ENCODE results near the gene HOXD4. TPM values are rescaled to one million over a fixed set of nuclear protein-coding genes. Genes with fewer than 3 reads are reported as not detected.

The HOXD4 gene
- total RNA-seq, 1 donor from 2014 or later = 1.5 TPM

DNA sequence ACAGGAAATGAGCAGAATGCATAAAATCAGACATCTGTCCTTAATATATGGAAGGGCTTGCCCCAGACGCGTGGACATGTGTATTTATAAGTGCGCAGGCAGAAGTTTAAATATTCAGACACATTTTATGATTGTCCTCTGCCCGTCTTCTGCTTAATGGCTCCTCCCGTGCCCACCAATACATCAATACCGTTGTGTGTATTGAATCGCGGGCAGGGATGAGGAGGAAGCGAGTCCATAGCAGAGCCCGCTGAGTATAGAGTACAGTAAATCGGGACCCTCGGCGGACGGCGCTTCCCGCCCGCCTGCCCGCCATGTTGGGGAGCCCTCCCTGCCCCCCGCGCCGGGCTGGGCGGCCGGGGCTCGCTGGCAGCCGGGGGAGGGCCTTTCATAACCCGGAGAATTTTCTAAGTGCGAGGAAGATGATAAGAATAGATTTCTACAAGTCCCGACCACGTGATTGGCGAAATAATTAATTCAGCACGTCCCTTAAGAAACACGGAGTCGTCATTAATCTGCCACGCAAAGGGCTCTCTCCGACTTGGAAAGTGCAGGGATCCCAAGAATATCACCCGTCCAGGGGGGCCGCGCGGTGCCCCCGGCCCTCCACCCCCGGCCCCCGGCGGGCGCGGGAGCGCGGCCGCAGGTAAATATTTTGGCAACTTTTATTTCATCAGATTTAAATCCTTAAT, 5.6 kb downstream of the HOXD4 start, which contains the start of gene HOXD3:
TSS of gene HOXD3 (plus strand) at position 501 of the 692 bp plus-strand sequence. CDS start 11,808 bp downstream, outside the sequence.
- DNase-seq = no peak

DNA sequence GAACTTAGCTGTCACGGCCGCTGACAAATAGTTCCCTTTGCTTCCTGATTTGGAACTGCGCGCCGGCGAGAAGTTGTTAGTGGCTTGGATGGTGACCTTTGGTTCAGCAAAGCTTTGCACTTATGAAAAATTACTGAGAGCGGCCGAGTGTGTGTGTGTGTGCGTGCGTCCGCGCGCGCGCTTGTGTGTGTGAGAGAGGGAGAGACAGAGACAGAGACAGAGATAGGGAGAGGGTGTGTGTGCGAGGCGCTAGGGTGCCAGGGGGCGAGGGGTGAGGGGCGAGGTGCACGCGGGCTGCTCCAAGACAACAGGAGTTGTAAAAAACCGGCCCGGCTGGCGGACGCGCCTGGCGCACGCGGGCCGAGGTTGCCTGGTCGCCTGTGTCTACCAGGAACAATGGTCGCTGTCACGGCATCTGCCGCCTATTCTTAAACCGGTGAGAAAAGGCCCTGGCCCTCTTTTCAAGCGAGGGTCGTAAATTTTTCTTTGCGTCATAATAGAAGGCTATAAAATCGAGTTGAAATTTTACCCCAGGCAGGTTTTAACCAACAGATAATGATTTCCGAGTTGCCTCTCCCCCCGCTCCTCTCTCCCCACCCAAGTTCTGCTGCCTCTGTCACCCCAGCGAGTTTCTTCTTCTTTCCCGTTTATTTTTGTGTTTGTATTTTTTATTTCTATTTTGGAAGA, 6.3 kb downstream of the HOXD4 start:
- no peak for DNase-seq

DNA sequence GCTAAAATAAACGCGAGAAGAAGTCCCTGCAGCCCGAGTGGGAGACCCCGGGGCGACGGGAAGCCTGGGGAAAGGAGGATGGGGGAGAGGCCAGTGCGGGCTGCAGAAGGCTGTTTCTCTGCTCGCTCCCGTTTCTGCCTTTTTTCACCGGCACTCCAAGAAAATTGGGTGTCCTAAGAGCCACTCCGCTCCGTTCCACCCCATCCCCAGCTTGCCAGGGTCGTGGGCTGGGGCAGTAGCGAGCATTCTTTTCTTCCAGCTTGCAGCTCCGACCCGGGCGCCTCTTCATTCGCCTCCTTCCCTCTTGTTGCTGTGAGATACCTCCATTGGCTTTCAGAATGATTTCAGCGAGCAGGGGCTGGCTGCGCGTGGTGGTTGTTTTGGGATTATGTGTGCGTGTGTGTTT, 6.8 kb downstream of the HOXD4 start:
- DNase-seq = no peak

DNA sequence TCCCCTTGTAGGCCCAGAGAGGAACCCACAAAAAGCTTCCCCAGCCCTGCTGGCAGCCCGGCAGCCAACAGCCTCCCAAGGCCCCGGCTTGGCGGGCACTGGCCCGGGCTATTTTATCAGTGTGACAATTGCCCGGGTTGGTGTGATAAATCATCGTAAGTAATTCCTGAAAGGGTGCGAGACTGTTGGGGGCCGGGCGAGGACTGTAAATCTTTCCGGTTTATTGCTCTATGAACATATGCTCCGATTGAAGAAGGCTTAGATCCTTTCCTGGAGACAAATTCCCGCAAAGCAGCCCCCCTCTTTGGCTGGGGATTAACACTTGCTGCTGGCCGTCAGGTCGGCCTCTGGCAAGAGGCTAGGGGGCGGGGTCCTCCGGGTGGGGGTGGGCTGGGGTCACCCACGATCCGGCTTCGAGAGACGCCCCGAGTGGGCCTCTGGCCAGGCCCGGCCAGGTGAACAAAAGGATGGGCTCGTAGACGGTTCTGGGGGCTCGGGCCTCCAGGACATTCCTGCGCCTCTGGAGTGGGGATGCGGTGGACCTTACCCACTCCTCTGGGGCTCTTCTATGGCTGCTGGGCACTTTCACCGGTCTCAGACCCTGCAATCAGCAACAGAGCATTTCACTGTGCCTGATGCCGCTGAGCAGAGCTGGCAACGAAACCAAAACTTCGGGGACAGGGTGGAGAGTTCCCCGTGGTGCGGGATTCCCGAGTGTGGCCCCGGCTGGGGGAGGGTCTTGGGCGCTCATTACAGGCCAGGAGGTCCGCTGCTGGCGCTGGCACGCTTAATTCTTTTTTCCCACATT, 7.7 kb downstream of the HOXD4 start:
- no peak for DNase-seq

DNA sequence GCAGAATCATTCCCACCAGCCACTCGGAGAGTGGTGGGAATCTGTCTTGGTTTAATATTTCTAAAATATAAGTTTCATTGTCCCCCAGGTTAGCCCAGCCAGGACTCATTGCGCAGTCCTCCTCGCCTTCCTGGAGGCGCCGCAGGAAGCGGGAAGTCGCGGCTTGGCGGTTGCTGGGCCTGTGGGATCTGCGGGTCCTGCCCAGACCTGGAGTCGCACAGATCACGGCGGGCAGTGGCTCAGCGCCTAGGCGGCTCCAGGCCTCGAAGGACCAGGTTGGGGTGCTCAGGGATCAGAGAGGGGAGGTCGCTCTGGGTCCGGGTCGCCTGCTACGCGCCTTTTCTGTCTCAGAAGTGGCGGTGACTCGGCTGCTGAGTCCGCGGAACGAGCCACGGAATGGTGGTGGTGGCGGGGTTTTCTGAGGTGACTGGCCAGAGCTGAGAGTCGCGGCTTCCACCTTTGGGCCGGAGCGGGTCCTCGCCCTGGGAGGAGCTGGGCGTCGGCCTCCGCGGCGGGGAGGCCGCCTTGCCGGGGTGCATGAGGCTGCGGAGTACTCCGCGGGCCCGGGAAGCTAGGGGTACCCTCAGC, 8.4 kb downstream of the HOXD4 start:
- DNase-seq = no peak

DNA sequence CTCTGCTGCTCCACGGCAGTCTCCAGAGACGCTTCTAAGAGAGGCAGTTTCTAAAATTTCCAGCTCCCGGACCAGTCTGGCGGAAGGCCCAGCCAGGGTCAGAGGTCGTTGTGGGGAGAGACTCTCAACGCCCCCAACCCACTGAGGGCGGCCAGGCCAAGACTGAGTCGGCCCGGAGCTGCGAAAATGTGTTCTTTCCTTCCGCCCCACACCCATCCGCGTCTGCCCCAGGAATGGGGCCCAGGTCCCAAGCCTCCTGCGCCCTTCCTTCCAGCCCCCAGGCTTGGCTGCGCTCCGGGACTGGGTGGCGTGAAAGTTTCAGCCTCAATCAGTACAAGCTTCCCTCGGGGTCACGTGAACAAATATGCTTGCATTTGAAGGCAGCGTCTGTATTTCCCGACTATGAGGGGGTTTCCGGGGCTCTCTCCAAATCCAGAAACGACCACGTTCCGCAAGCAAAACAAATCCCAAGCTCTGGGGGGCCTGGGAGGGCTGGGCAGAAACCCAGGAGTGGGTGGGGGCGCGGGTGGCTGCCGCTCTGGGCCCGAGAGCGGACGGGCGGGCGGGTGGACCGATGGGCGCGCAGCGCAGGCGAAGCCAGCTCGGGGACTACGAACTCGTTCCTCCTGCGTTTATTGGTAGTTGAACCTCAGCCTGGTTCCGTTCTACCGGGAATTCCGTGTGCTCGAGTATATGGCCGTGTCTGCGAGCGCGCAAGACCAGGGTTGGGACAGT, 9.1 kb downstream of the HOXD4 start:
- no peak for DNase-seq

DNA sequence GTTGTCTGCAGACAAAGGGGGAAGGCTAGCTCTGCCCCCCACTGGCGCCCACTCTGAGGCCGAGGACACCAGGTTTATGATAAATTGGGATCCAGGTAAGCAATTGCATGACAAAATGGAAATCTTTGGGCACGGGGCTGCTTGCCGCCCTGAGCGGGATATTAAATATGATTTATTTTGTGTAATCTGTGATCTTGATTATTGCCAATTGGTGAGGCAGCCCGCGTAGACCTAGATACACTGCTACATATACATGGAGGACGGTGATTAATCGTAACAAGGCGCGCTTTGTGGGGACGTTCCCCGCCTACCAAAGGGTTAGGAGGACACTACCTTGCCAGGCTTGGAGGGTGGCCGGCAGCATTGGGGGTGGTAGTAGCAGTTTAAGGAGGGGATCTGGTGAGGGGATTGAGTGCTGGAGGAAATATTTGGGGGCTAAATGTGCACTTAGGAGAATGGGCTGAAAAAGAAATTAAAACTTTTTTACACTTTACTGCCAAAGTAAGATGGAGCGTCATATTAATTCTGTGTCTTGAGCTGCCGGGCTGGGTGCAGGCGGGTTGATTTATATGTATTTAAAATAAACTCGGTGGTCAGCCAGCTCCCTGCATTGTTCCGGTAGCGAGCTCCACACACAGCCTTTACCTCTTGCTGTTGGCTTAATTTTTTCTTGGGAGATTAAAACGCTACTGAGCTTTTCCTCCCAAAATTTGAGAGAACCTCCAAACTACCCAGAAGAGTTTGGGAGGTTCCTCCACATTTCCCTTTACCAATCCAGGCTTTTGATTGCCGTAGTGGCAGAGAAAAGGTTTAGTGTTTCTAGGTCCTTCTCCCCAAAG, 9.9 kb downstream of the HOXD4 start:
- DNase-seq = no peak

DNA sequence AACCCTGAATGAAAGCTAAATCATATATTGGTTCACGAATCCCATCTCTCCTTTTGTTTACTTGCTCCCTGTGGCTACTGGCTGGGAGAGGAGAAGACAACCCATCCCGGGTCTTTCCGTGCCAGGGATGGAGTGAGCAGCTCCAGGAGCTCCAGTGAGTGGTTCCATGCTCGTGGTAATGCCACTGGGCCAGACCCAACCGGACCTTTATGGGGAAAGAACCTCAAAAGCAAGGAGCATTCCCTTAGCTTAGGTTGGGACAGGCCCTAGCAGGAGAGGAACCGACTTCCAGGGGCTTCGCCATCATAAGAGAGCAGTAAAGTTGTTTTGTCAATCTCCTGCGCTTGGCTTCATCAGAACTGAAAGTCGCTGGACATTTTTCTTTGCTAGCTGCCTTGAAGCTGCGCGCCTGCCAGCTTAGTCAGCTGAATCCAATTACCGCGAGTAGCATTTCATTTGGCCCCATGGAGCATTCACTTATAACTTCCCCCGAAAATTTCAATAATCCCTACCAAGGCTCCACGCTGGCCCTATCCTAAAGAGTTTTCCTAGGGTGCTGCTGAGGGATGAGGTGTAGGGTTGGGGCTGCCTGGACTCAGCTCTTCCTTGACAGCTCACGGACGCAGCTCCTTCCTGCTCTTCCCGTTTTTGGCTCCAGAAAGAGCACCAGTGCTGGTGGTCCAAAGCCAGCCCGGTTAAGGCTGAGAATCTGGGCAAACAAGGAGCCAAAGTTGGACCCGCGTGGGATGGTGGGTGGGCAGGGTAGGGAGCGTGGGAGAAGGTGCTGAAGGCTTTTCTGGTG, 10.7 kb downstream of the HOXD4 start:
- DNase-seq = peak; percentile 68

DNA sequence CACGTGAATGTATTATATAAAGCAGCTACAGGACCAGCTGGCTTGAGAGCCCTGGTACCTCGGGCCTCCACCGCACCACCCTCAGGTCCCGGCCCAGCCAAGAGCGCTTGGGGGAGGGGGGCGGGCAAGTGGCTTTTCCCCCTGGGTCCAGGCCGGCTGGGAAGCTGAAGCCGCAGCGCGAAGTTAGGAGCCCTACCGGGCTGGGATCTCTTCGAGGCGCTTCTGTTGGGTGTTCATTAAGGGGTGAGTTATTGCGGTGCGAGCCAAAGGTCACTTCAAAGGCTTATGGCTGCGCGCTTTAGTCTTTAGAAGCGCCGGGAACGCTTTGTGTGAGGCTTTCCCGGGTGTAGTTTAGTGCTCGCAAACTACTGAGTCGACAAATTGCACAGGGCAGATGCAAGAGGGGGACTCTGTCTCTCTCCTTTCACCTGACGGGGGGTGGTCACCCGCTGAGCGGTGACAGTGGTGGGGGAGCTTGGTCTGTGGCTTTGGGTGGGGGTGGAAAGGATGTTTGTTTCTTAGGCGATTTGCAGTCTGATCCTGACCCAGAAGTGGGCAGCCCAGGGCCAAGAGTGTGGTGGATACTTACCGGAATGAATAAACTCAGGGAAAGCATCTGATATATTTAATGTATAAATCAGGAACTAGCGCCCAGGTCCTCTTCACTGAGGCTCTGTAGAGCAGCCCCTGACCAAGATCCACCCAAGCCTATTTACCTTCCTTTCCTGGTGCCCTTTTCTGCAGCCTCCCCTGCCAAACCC, 11.7 kb downstream of the HOXD4 start:
- no peak for DNase-seq

DNA sequence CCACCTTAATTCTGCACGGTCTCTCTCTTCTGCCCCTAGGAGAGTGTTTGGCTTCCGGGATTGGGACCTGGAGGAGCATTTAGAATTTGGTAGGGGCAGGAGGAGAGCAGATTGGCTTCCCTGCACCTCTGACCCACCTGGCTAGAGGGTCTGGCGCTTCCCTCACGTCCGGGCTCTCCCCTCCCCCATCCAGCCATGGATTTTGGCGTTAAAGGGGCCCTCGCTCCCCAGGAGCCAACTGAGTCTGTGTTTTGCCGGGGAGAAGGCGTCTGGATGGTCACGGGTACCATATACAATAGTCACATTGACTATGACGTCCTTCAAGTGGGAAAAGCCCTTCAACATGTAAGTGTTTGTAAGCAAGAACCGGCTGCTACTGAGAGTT, 12.3 kb downstream of the HOXD4 start:
- DNase-seq = no peak

DNA sequence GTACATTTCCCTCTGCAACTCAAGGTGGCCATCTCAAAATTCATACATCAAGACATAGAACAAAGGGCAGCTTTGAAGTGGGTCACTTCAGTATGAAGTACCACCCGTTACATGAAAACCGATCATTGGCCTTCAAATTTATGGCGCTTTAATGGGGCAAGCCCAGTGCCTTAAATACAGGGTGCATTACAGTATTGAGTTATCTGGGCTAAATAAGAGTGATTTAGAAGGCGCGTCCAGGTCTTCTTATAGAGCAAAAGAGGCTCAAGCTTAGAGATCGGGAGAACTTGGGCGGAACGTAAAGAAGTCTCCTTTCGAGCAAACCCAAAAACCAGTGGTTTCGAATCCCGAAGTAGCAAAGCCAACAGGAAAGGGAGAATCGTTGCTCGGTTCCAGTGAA, 12.9 kb downstream of the HOXD4 start:
- DNase-seq = no peak

DNA sequence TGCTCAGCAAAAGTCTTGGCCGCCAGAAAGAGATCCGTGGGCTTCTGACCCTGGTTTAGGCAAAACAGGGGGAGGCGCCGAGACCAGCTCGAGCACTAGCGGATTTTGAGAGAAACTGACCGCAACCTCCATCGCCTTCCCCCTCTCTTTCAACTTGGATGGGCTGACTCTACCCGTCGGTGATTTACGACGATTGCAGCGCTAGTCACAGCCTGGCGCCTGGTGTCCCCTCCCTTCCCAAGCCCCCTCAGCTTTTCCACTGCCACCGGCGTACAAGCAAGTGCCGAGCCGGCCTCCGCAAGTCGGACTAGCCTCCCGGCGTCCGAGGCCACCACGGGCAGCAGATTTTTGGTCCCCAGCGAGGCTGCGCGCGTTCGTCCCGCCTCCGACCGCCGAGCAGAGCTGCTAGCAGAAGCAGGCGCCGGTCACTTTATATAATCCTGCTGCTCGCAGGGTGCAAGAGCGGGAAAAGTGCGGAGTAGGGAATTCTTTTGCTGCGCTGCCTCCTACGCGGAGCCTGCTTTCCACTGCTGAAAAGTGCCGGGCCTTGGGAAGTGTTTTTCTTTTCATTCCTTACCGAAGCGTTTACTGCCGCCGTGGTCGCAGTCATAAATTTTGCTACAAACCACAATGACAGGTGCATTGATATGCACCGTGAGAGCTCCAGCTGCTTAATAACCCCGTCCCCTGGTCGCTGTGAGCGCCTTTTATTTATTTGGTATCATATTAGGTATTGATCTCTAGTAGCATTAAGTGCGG, 13.4 kb downstream of the HOXD4 start:
- no peak for DNase-seq

DNA sequence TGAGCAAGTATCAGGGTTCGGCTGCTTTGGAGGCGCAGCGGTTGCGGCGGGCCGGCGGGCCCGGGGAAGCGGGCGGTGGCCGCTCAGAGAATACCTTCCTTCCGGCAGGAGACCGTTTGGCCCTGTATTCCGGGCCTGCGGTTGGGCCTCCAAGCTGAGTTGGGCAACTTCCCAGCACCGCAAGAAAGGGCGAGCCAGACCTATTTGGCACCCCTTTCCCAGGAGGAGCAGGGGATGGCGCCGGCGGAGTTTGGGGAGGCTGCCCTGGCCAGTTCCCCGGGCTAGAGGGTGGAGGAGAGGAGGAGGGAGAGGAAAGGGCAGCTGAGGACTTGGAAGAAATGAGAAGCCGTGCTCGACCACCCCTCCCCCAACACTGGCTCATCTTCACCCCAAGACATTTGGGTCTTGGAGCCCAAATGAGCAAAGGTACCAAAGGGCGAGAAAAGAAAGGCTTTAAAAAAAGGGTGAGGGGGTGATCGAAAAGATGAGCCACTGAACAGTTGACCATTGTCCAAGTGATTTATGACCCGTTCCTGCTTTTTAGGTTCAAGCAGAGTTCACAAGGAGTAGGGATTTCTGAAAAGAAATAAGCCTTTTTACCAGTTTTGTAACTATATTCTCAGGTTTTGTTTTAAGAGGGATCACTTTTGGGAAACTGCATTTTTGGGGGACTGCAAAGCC, 14.2 kb downstream of the HOXD4 start:
- no peak for DNase-seq

DNA sequence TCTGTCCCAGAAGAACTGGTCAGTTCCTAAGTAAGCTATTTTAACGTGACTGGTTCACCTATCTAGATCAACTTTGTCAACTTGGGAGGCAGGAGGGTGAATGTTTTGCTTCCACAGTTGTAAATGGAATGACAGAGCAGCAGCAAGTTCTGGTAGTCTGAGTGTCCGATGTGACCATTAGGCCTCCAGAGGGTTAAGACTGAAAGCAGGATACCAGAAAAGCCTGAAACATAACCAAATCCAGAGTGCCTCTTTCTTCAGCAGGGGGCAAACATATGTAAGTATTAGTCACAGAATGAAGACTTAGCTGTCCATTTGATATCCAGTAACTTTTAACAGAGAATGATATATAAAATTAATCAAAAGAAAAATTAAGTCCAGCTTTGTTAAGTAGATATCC, 14.9 kb downstream of the HOXD4 start:
- no peak for DNase-seq

DNA sequence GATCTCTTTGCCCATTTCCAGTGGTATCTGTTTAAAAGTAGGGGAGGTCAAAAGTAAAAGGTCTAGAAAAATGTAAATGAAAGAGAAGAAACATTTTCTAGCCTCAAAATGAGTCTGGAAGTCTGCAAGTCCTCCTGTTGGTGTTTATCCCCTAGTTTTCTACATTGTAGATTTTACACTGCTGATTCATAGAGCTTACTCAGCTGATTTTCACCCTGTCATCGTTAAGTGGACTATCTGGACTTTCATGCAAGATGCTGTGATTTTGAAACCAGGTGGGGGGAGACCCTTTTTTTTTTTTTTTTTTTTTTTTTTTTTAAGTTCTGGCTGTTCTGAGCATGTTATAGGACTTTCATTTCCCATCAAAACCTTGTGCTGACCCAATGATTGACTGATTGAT, 16.0 kb downstream of the HOXD4 start:
- no peak for DNase-seq

DNA sequence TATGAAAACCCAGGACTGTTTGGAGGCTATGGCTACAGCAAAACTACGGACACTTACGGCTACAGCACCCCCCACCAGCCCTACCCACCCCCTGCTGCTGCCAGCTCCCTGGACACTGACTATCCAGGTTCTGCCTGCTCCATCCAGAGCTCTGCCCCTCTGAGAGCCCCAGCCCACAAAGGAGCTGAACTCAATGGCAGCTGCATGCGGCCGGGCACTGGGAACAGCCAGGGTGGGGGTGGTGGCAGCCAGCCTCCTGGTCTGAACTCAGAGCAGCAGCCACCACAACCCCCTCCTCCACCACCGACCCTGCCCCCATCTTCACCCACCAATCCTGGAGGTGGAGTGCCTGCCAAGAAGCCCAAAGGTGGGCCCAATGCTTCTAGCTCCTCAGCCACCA, 17.8 kb downstream of the HOXD4 start:
- DNase-seq = no peak

DNA sequence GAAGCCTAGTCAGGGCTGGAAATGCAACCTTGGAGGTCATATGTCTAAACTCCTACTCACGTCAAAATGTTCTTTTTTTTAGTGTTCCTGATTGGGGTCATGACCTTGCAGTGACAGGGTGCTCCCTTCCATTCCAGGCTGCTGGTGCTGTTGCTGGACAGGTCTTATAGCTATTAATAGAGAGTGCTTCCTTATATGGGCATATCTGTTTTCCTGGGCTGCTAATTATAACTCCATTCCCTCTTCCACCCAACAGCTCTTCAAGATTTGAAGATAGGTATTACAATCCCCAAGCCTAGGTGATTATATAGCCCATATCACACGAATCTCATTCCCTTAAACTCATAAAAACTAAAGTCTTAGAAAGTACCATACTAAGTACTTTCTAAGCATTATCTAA, 18.4 kb downstream of the HOXD4 start:
- no peak for DNase-seq

All from tongue (tissue), 2 donors.